AG09319 (cell line): ENCODE results near the gene PARD3.

ENCODE experiments used
- DNase-seq: peaks from one replicate; pipeline ENCODE4 v3.0.0-alpha.2; 2010; ENCODE audit warnings: low read depth; ENCODE audit errors: extremely low read depth
- TF ChIP-seq, protein P1 (sequence below): IDR thresholded peaks from 2 replicates; pipeline ENCODE4 v1.5.1; 2011; ENCODE audit warnings: low read depth, mild to moderate bottlenecking, inconsistent platforms, low read length, moderate library complexity

Gene PARD3

DNA sequence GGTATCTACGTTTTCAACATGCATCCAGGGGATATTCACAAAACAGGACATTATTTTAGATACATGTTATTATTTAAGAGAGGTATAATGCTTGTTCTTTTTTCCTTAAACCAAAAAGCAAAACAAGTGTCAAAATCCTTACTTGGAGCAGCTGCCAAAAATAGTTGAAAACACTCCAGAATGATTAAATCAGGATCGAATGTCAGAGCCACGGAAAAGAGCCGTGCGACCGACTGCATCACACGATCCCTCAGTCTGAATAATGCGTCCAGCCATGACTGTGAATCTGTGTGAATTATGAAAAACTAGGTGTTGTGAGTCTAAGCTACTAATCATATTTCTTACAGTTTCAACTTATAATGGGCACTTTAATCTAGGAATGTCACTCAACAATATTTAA, 126.0 kb downstream of the PARD3 start:
- TF ChIP-seq, protein P1, sequence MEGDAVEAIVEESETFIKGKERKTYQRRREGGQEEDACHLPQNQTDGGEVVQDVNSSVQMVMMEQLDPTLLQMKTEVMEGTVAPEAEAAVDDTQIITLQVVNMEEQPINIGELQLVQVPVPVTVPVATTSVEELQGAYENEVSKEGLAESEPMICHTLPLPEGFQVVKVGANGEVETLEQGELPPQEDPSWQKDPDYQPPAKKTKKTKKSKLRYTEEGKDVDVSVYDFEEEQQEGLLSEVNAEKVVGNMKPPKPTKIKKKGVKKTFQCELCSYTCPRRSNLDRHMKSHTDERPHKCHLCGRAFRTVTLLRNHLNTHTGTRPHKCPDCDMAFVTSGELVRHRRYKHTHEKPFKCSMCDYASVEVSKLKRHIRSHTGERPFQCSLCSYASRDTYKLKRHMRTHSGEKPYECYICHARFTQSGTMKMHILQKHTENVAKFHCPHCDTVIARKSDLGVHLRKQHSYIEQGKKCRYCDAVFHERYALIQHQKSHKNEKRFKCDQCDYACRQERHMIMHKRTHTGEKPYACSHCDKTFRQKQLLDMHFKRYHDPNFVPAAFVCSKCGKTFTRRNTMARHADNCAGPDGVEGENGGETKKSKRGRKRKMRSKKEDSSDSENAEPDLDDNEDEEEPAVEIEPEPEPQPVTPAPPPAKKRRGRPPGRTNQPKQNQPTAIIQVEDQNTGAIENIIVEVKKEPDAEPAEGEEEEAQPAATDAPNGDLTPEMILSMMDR = no peak
- DNase-seq = no peak

DNA sequence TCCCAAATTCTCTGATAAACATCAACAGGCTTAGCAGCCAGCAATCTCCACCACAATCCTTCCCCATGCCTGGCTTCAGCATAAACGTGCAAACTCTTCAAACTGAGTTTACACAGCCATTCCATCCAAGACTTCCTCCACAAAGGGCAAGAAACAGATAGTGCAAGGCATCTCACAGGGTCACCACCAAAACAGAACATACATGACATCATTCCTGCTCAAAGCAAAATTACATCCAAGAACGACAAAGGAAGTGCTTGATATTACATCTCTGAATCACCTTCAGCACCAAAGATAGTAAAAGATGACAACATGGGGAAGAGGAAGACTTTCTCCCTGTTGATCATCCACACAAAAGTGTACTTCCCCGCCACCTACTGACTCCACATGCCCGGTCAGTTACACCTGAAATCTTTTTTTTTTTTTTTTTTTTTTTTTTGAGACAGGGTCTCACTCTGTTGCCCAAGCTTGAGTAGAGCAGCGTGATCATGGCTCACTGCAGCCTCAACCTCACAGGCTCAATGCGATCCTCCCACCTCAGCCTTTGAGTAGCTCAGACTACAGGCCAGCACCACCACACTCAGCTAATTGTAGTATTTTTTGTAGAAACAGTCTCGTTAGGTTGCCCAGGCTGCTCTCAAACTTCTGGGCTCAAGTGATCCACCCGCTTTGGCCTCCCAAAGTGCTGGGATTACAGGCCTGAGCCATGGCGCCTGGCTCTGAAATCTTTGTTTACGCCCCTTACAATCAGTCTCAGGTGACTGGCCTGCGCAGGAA, 127.5 kb downstream of the PARD3 start:
- no peak for DNase-seq
- TF ChIP-seq, protein P1 = no peak

DNA sequence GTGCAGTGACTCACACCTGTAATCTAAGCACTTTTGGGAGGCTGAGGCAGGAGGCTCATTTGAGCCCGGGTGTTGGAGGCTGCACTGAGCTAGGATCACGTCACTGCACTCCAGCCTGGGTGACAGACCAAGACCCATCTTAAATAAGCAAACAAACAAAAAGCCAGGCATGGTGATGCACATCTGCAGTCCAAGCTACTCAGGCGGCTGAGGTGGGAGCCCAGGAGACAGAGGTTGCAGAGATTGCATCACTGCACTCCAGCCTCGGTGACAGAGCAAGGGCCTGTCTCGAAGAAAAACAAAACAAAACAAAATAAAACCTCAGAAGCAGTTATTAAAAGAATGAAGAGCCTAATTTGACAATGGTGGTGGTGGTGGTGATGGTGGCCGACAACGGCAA, 132.5 kb downstream of the PARD3 start:
- TF ChIP-seq, protein P1 = no peak
- DNase-seq = no peak

DNA sequence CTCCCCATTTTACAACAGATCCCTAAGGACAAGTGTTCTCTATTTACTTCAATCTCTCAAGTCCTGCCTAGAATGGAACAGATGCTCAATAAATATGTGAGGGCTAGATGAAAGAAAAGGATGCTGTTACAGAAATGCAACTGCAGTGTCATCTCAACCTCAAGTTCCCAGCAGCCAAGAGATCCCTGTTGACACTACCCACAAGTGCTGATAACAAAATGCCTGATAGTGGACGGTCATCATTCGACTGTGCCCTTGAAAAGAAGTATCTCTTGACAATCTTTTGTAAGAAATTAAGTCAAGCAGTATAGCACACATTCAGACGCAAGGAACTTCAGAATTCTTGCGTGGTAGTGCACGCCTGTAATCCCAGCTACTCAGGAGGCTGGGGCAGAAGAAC, 133.2 kb downstream of the PARD3 start:
- TF ChIP-seq, protein P1 = no peak
- DNase-seq = no peak

DNA sequence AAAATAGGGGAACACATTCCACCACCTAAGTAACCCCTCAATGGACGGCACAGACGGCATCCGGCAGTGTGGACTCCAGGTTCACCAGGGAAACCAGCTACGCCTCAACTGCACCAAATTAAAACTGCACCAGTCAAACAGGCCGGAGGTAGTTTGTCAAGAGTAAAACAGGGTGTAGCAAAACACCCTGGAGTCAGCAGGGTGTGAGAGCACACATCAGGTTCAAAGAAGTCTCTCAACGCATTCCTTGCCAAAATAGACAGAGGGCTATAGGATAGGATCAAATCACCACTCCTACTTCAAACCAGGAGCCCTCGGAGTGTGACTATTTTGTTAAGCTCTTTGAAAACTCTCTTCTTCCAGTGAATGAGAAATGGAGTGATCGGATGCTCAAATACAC, 135.9 kb downstream of the PARD3 start:
- no peak for DNase-seq
- TF ChIP-seq, protein P1 = no peak

DNA sequence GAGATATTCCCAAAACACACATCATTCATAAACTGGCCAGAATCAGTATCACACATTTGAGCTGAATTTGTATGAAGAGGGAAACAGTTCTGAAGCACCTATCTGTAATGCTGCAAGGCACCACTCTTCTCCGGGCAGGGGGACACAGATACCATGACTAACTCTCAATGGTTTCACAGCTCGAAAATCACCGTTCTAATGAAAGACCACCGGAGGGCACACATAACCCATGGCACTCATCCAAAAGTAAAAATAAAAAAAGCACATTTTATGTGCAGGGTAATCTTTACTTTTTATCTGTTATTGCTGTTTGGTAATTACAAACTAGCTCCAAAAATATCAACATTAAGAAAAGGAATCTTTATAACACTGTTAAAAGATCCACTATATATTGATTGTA, 137.5 kb downstream of the PARD3 start:
- DNase-seq = no peak
- TF ChIP-seq, protein P1 = no peak

DNA sequence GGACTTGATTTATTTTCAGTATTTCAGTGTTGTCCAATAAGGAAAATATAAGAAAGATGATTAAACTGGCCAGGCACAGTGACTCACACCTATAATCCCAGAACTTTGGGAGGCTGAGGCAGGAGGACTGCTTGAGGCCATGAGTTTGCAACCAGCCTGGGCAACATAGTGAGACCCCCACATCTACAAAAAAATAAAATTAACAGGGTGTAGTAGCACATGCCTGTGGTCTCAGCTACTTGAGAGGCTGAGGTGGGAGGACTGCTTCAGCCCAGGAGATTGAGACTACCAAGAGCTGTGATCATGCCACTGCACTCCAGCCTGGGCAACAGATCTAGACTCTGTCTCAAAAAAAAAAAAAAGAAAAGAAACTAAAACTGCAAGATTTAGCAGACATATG, 138.0 kb downstream of the PARD3 start:
- TF ChIP-seq, protein P1 = no peak
- no peak for DNase-seq
